Hepatocyte (in vitro differentiated cells): Measurements from ENCODE around the gene CENPC.

Experiments used
- EZH2phosphoT487 ChIP-seq: fragments of 200-600 bp; sonication (generic); IDR thresholded peaks from one replicate; pipeline ENCODE4 v1.6.1; 2018; ENCODE audit warnings: antibody characterized with exemption, mild to moderate bottlenecking, low read depth, moderate library complexity; ENCODE audit not compliant: unreplicated experiment, severe bottlenecking
- TF ChIP-seq, protein P1 (sequence below): fragments of 200-600 bp; sonication (generic); IDR thresholded peaks from 2 replicates; pipeline ENCODE4 v1.5.1; 2016; ENCODE audit warnings: antibody characterized with exemption, mild to moderate bottlenecking; ENCODE audit not compliant: poor library complexity

DNA sequence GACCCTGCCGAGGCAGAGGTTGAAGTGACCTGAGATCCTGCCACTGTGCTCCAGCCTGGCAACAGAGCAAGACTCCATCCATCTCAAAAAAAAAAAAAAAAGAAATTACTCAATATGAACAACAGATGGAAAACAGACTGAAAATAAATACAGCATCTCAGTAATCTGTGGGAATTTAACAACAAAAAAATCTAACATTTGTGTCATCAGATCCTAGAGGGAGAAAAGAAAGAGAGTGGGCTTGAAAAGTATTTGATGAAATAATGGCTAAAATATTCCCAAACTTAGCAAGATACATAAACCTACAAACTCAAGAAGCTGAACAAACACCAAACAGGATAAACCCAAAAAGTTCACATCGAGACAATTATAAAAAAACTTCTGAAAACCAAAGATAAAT is 84.7 kb downstream of the CENPC start:
- TF ChIP-seq, protein P1, sequence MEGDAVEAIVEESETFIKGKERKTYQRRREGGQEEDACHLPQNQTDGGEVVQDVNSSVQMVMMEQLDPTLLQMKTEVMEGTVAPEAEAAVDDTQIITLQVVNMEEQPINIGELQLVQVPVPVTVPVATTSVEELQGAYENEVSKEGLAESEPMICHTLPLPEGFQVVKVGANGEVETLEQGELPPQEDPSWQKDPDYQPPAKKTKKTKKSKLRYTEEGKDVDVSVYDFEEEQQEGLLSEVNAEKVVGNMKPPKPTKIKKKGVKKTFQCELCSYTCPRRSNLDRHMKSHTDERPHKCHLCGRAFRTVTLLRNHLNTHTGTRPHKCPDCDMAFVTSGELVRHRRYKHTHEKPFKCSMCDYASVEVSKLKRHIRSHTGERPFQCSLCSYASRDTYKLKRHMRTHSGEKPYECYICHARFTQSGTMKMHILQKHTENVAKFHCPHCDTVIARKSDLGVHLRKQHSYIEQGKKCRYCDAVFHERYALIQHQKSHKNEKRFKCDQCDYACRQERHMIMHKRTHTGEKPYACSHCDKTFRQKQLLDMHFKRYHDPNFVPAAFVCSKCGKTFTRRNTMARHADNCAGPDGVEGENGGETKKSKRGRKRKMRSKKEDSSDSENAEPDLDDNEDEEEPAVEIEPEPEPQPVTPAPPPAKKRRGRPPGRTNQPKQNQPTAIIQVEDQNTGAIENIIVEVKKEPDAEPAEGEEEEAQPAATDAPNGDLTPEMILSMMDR = no peak
- no peak for TF ChIP-seq EZH2phosphoT487
